ENCODE measurements around the gene ABCB11. TPM values are rescaled to one million over a fixed set of nuclear protein-coding genes. Genes with fewer than 3 reads are reported as not detected.

The ABCB11 gene
- total and polyA plus RNA-seq, 2 donors from 2014 or later: 0.03 TPM; not detected in 1

DNA sequence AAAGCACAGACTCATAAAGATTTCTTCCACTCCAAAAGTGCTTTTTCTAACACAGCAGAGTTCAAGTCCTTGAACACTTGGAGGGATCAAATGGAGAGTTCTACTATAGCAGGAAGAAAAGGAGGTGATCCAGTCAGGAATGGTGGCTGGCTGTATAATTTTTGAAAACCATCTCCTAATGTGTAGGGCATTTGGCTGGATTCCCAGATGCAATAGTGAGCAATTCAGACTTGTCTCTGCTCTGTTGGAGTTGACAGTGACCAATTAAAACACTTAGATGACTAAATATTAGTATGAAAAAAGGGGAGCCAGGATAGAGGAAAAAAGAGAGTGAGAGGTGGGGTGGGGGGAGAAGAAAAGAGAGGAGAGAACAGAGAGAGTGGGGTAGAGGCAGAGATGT is 135.4 kb downstream of the ABCB11 start:
- Histone ChIP-seq H3K27ac (ENCODE audit: low read depth in 2 of 2, low read length in 2 of 2) (no peak overlapping the region), H3K4me3 (ENCODE audit: low read length in 3 of 3) (no peak overlapping the region), H3K36me3 (ENCODE audit: control insufficient read depth in 2 of 3, insufficient read depth in 3 of 3, low read length in 3 of 3) (no peaks in the 10 kb centered on the region), H3K4me1 (ENCODE audit: control insufficient read depth in 2 of 3, insufficient read depth in 2 of 3, low read depth in 1 of 3, low read length in 3 of 3) (no peaks in the 10 kb centered on the region), H3K9ac (ENCODE audit: low read length in 3 of 3) (no peak overlapping the region), H3K27me3 (ENCODE audit: control insufficient read depth, insufficient read depth, low read length) (no peaks in the 10 kb centered on the region), H3K9me3 (ENCODE audit: control insufficient read depth in 2 of 3, insufficient read depth in 1 of 3, low read length in 3 of 3) (no peaks in the 10 kb centered on the region)
- intact Hi-C loops (cut with DNase I): no loop called here
- TF ChIP-seq, protein P1, sequence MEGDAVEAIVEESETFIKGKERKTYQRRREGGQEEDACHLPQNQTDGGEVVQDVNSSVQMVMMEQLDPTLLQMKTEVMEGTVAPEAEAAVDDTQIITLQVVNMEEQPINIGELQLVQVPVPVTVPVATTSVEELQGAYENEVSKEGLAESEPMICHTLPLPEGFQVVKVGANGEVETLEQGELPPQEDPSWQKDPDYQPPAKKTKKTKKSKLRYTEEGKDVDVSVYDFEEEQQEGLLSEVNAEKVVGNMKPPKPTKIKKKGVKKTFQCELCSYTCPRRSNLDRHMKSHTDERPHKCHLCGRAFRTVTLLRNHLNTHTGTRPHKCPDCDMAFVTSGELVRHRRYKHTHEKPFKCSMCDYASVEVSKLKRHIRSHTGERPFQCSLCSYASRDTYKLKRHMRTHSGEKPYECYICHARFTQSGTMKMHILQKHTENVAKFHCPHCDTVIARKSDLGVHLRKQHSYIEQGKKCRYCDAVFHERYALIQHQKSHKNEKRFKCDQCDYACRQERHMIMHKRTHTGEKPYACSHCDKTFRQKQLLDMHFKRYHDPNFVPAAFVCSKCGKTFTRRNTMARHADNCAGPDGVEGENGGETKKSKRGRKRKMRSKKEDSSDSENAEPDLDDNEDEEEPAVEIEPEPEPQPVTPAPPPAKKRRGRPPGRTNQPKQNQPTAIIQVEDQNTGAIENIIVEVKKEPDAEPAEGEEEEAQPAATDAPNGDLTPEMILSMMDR (IDR thresholded peaks at IDR 0.05; ENCODE audit: borderline replicate concordance, extremely low read depth, insufficient read depth): no peak
- FAIRE-seq: no peak
- no peak for DNase-seq

DNA sequence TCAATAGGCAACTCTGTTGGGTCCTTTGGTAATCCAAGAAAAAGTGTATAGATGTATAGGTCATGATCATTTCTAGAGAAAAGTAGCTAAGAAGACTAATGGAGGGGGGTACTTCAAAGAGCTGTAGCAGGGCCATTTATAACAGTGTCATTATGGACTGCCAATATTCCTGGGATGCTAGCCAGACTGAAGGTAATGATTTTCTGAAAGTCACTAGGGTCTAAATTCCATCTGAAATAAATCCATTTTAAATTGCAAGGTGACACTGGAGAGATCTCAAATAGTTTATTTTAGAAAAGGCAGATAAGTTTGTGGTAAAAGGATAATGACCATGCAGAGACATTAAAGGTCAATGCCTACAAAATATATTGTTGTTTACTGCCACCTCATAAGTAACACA is 136.4 kb downstream of the ABCB11 start:
- no peaks in the 10 kb centered on the region for H3K36me3 ChIP-seq (ENCODE audit: control insufficient read depth in 2 of 3, insufficient read depth in 3 of 3, low read length in 3 of 3)
- no peaks in the 10 kb centered on the region for H3K9me3 ChIP-seq (ENCODE audit: control insufficient read depth in 2 of 3, insufficient read depth in 1 of 3, low read length in 3 of 3)
- H3K4me1 ChIP-seq (ENCODE audit: control insufficient read depth in 2 of 3, insufficient read depth in 2 of 3, low read depth in 1 of 3, low read length in 3 of 3): peaks cover 0 to 3% (median 0%) of the 10 kb centered on the region in 3 donors
- intact Hi-C loops (cut with DNase I): no loop called here
- H3K9ac ChIP-seq (ENCODE audit: low read length in 3 of 3): no peak overlapping the region
- H3K27me3 ChIP-seq (ENCODE audit: control insufficient read depth, insufficient read depth, low read length): no peaks in the 10 kb centered on the region
- no peak overlapping the region for H3K4me3 ChIP-seq (ENCODE audit: low read length in 3 of 3)
- TF ChIP-seq, protein P1 (IDR thresholded peaks at IDR 0.05; ENCODE audit: borderline replicate concordance, extremely low read depth, insufficient read depth): no peak
- no peak for DNase-seq
- FAIRE-seq: no peak
- H3K27ac ChIP-seq (ENCODE audit: low read depth in 2 of 2, low read length in 2 of 2): no peak overlapping the region

DNA sequence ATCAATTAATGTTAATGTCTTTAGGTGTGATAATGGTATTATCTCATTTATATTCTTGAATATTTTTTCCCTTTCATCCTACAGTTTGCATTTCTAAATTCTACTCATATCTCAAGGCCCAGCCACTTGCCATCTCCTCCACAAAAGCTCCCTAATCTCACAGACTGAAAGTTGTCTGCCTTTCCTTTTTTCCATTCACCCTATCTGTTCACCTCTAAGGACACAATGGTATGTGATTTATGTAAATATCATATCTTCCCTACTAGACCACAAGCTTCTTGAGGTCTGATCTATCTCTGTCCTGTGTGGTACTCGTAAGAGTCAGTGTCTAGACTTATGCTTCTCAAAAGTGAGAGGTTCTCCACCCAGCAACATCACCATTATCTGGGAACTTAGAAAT is 137.0 kb downstream of the ABCB11 start:
- Histone ChIP-seq H3K9me3 (ENCODE audit: control insufficient read depth in 2 of 3, insufficient read depth in 1 of 3, low read length in 3 of 3) (no peaks in the 10 kb centered on the region), H3K27me3 (ENCODE audit: control insufficient read depth, insufficient read depth, low read length) (no peaks in the 10 kb centered on the region), H3K27ac (ENCODE audit: low read depth in 2 of 2, low read length in 2 of 2) (no peak overlapping the region), H3K4me1 (ENCODE audit: control insufficient read depth in 2 of 3, insufficient read depth in 2 of 3, low read depth in 1 of 3, low read length in 3 of 3) (peaks cover 0 to 3% (median 0%) of the 10 kb centered on the region in 3 donors), H3K9ac (ENCODE audit: low read length in 3 of 3) (no peak overlapping the region), H3K4me3 (ENCODE audit: low read length in 3 of 3) (no peak overlapping the region), H3K36me3 (ENCODE audit: control insufficient read depth in 2 of 3, insufficient read depth in 3 of 3, low read length in 3 of 3) (no peaks in the 10 kb centered on the region)
- FAIRE-seq (no peak), DNase-seq (no peak)
- TF ChIP-seq, protein P1 (IDR thresholded peaks at IDR 0.05; ENCODE audit: borderline replicate concordance, extremely low read depth, insufficient read depth): no peak
- intact Hi-C loops (cut with DNase I): no loop called here

DNA sequence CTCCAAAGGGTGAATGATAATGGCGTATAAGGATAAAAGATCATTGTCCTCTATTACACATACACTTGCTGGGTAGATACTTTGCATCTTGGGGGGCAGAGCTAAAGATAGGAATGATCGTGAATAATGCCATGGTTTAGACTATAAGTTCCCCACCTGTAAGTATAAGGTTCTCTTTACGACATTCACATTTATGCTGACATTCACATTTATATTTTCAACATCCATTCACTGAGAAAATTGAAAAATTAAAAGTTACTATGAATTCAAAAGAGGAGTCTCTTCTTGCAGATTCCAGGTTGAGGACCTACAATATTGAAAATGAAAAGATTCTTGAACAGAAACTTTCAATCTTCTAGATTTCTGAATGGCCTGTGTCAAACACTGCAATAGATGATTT is 138.8 kb downstream of the ABCB11 start:
- no peak overlapping the region for H3K9ac ChIP-seq (ENCODE audit: low read length in 3 of 3)
- DNase-seq (no peak), FAIRE-seq (no peak)
- H3K4me3 ChIP-seq (ENCODE audit: low read length in 3 of 3): no peak overlapping the region
- H3K27ac ChIP-seq (ENCODE audit: low read depth in 2 of 2, low read length in 2 of 2): no peak overlapping the region
- peaks cover 0 to 3% (median 0%) of the 10 kb centered on the region in 3 donors for H3K4me1 ChIP-seq (ENCODE audit: control insufficient read depth in 2 of 3, insufficient read depth in 2 of 3, low read depth in 1 of 3, low read length in 3 of 3)
- no peaks in the 10 kb centered on the region for H3K27me3 ChIP-seq (ENCODE audit: control insufficient read depth, insufficient read depth, low read length)
- no peaks in the 10 kb centered on the region for H3K36me3 ChIP-seq (ENCODE audit: control insufficient read depth in 2 of 3, insufficient read depth in 3 of 3, low read length in 3 of 3)
- intact Hi-C loops (cut with DNase I): no loop called here
- H3K9me3 ChIP-seq (ENCODE audit: control insufficient read depth in 2 of 3, insufficient read depth in 1 of 3, low read length in 3 of 3): no peaks in the 10 kb centered on the region
- TF ChIP-seq, protein P1 (IDR thresholded peaks at IDR 0.05; ENCODE audit: borderline replicate concordance, extremely low read depth, insufficient read depth): no peak

All from kidney (tissue), 14 donors.